NCI-H2227 (cell line): ENCODE measurements around the gene IL4R.
"Not testable (repeated sequence)": the region's sequence is repeated elsewhere in the genome, so short reads cannot be mapped to it uniquely, and the experiment has no call there.

ENCODE experiments used
- DNase-seq: peaks from one replicate; lab custom pipeline; 2025; ENCODE audit not compliant: unreplicated experiment; lab: John Stamatoyannopoulos, UW

IL4R gene

GRCh38 chr16:27327586-27327915 is 13.8 kb downstream of the IL4R start:
- no peak for DNase-seq

- DNase-seq, result no peak
Observed at GRCh38 chr16:27328937-27329336, 15.2 kb downstream of the IL4R start.

- not testable (repeated sequence) for DNase-seq
Observed at GRCh38 chr16:27329376-27330079, 15.8 kb downstream of the IL4R start.

DNA sequence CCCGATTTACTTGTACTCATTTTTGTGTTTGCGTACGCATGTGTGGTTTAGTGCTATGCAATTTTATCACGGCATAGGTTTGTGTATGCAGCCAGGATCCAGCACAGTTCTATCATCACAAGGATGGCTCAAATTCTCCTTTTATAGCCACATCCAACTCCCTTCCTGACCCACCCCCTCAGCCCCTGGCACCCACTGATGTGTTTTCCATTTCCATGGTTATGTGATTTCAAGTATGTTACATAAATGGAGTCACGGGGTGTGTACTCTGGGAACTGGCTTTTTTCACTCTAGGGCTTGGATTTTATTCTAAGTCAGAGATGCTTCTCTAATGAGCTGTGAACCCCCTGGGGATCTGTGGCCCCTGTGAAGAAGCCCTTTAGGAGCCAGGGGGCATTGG is 16.8 kb downstream of the IL4R start:
- DNase-seq, result no peak

DNA sequence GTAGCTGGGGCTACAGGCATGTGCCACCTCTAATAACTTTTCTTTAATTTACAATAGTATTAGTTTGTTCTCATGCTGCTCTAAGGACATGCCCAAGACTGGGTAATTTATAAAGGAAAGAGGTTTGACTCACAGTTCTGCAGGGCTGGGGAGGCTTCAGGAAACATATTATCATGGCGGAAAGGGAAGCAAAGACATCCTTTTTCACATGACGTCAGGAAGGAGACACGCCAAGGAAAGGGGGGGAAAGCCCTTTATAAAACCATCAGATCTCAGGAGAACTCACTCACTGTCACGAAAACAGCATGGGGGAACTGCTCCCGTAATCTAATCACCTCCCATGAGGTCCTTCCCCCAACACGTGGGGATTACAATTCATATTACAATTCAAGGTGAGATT is 18.3 kb downstream of the IL4R start:
- DNase-seq, result no peak

- DNase-seq, result no peak
Observed at GRCh38 chr16:27333104-27333503, 19.3 kb downstream of the IL4R start.

DNA sequence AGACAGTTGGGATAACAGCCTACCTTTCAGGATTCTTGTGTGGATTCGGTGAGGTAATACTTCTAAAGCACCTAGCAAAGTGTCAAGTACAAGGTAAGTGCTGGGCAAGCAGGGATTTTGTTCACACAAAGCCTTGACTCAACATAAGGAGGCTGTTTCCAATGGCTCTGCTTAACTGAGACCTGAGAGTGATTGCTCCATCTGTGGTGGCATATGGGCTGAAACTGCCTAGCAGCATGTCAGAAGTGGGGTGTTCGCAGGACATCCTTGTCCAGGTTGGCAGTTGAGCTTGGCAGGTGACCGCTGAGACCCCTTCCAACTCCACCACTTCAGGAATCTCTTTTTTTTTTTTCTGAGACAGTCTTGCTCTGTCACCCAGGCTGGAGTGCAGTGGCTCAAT is 19.8 kb downstream of the IL4R start:
- no peak for DNase-seq

DNA sequence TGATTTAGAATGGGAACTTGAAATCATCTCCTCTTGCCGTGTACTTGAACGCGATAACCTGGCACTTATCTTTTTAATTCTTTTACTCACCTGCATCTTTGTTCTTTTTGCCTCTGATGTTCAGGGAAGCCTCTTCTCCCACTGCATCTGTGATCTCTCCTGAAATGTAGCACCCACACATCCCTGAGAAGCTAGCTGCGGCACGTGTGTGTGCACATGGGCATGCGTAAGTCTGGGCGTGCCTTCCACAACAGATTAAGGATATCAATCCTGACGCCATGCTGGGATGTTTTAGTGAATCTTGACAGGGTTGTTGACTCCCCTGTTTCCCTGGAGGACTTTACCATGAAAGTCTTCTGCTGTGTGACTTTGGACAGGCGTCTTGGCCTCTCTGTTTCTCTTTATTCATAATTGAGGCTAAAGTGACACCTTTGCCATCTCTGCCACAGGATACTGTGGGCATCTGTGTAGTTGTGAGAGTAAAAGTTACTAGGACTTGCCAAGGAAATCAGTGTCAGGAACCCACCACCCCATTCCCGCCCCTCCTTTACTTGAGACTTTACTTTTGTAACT is 20.5 kb downstream of the IL4R start:
- no peak for DNase-seq

GRCh38 chr16:27334838-27335237 is 21.1 kb downstream of the IL4R start:
- no peak for DNase-seq

DNA sequence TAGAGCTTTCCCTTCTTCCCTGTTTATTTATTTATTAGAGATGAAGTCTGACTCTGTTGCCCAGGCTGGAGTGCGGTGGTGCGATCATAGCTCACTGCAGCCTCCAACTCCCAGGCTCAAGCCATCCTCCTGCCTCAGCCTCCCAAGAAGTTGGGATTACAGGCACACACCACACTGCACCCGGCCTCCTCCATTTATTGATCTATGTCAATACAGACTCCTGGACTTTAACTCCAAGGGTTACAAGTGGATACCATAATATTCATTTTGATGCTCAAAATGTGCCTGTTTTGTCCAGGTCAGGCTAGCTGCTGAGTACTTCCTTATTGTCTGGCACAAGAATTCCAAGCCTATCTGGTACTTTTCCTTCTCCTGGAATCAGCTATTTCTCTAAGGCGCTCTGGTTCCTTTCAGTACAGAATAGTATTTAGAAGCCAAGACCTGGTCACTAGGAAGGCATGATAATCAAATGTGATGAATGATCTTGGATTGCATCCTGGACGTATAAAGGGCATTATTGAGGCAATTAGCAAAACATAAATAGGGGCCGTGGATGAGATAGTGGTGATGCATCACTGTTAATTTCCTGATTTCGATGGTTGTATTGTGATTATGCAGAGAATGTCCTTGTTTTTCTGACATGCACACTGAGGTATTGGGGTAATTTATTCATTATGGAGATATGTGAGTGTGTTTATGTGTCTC is 21.7 kb downstream of the IL4R start:
- no peak for DNase-seq

DNA sequence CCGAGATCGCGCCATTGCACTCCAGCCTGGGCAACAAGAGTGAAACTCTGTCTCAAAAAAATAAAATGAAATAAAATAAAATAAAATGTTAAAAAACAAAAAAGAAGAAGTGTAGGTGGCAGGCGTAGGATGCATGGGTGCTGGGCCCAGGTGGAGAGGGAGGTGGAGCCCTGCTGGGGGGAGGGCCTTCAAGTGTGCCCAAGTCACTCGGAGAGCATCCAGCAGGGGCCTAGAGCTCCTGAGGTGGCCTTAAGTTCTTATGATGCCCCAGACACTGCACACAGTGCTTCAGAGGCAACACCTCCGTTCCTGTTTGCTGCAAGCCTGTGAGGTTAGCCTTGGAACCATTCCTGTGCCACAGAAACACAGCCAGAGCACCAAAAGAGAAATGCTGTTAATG is 23.2 kb downstream of the IL4R start:
- no peak for DNase-seq

DNA sequence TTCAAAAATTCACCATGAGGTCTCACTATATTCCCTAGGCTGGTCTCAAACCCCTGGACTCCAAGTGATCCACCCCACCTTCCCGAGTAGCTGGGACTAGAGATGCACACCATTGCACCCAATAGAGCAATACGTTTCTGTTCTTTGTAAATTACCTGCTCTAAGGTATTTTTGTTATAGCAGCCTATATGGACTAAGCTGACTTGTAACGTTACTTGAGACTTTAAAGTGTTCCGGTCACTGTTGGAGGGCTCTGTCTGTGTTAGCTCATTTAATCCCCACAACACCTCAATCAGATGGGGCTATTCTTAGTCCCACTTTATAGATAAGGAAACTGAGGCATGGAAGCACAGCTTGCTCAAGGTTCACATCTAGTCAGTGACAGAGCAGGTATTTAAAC is 25.4 kb downstream of the IL4R start:
- no peak for DNase-seq

DNA sequence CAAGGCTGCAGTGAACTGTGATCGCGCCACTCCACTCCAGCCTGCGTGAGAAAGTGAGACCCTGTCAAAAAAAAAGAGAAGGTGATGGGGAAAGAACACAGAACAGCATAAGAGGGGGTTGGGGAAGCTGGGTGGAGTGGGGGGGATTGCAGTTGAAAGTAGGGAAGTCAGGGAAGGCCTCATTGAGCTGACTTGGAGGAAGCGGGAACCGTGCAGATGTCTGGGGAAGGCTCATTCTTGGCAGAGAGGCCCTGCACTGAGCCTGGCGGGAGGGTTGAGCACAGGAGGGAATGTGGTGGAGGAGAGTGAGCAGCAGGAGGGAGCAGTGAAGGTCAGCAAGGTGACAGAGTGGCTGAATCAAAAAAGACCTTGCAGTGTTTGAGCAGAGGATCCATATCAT is 26.9 kb downstream of the IL4R start:
- DNase-seq, result no peak

DNA sequence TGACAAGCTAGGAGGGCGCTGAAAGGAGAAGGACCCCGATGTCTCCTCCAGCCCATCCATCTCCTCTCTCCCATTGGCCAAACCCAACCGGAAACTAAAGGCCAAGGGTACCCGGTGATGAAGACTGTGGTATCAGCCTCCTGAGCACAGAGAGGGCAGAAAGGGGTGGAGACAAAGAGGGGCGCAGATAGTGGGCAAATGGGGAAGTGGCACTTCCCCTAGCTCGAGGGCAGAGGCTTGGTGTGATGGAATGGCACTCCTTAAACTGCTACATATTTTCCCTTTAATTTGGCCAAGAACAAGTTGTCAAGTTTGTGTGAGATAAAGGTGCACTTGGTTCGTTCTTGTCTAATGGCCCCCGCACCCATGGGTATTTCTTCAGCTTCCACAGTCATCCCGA is 27.8 kb downstream of the IL4R start:
- no peak for DNase-seq

GRCh38 chr16:27341971-27342370 is 28.2 kb downstream of the IL4R start:
- no peak for DNase-seq

- no peak for DNase-seq
Observed at GRCh38 chr16:27344721-27345120, 30.9 kb downstream of the IL4R start.

- no peak for DNase-seq
Observed at GRCh38 chr16:27345201-27345600, 31.4 kb downstream of the IL4R start.

GRCh38 chr16:27346819-27347218 is 33.0 kb downstream of the IL4R start:
- DNase-seq, result no peak

GRCh38 chr16:27347930-27348685 is 34.3 kb downstream of the IL4R start:
- no peak for DNase-seq

DNA sequence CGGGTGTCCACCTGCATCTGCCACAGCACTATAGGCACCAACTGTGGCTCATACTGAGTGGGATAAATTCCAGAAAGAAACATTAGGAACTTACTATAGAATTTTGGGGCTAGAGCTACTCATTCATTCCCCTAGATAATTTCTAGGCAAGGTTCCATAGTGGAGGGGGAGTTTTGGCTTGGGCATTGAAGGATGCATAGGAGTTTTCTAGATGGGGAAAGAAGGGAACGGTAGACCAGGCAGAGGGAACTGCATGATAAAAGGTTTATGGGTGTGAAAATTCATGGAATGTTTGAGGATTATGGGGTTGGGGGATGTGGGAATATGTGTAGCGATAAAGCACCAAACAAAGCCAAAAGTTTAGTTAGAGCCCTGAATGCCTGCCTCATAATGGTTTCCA is 35.5 kb downstream of the IL4R start:
- no peak for DNase-seq

DNA sequence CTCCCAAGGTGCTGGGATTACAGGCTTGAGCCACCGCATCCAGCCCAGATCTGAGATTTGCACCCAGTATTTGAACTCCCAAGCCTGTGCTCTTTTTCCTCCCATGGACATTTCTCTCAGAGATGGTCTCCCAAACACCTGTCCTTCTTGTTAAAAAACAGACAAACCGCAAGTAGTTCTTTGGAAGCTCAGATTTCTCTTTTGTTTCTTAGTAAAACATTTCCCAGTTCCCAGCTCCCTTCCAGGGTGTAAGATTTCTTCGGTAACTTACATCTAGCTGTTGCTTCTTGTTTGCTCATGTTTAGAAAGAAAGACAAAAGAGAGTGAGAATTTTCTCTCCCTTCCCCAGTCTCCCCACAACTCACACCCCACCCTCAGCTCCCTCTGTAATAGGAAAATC is 36.2 kb downstream of the IL4R start:
- DNase-seq, result no peak

GRCh38 chr16:27351989-27352388 is 38.2 kb downstream of the IL4R start:
- DNase-seq, result no peak
